OCI-LY7 (cell line): ENCODE data around the gene COL18A1. TPM values are rescaled to one million over a fixed set of nuclear protein-coding genes. Genes with fewer than 3 reads are reported as not detected.

Source experiments
- BruUV-seq: library from RNA; stranded (reverse); fragments of 400-500 nt; replicated peaks from 2 replicates; lab custom pipeline; 2021; lab: Mats Ljungman, UMichigan
- CTCF ChIA-PET: fragments of 300-600 bp; sonication (Branson Sonifier 250); formaldehyde crosslinking; loops from one replicate; lab custom pipeline; 2022; ENCODE audit warnings: antibody characterized with exemption; ENCODE audit not compliant: unreplicated experiment; lab: Charles Lee
- POLR2A ChIA-PET: fragments of 300-600 bp; sonication (Branson Sonifier 250); formaldehyde crosslinking; loops from one replicate; lab custom pipeline; 2022; ENCODE audit warnings: antibody characterized with exemption; lab: Charles Lee
- DNase-seq: peaks from one replicate; pipeline ENCODE4 v3.0.0-alpha.2; 2015; ENCODE audit warnings: low spot score
- H2AFZ ChIP-seq: fragments of 200-600 bp; sonication (generic), shearing (Covaris generic); 2 replicates; pipeline ENCODE4 v1.6.1; 2014; ENCODE audit warnings: mild to moderate bottlenecking, antibody characterized with exemption, low read length, moderate library complexity
- H3K27ac ChIP-seq: fragments of 200-600 bp; sonication (generic); 2 replicates; pipeline ENCODE4 v1.5.1; 2014; ENCODE audit warnings: mixed run types, low read depth, mild to moderate bottlenecking, moderate library complexity, low read length, inconsistent platforms; ENCODE audit not compliant: poor library complexity, severe bottlenecking
- H3K36me3 ChIP-seq: fragments of 200-600 bp; sonication (generic); 2 replicates; pipeline ENCODE4 v1.6.1; 2014; ENCODE audit warnings: mild to moderate bottlenecking, antibody characterized with exemption, low read length, moderate library complexity, mixed read lengths; ENCODE audit not compliant: insufficient read depth
- H3K4me1 ChIP-seq: fragments of 200-600 bp; sonication (generic); 2 replicates; pipeline ENCODE4 v1.5.1; 2014; ENCODE audit warnings: mild to moderate bottlenecking, low read length; ENCODE audit not compliant: insufficient read depth, poor library complexity, severe bottlenecking
- H3K4me2 ChIP-seq: fragments of 200-600 bp; sonication (generic); 2 replicates; pipeline ENCODE4 v1.6.1; 2014; ENCODE audit warnings: mild to moderate bottlenecking, low read length
- H3K4me3 ChIP-seq: fragments of 200-600 bp; sonication (generic); 2 replicates; pipeline ENCODE4 v1.5.1; 2014; ENCODE audit warnings: mild to moderate bottlenecking, low read depth, low read length; ENCODE audit not compliant: poor library complexity, severe bottlenecking
- H3K79me2 ChIP-seq: fragments of 200-600 bp; sonication (generic); 2 replicates; pipeline ENCODE4 v1.6.1; 2016; ENCODE audit warnings: low read depth, mild to moderate bottlenecking, low read length, moderate library complexity, mixed read lengths; ENCODE audit not compliant: insufficient read depth
- H3K9me2 ChIP-seq: fragments of 200-600 bp; sonication (generic); 2 replicates; pipeline ENCODE4 v1.6.1; 2016; ENCODE audit warnings: mild to moderate bottlenecking, low read length, mixed read lengths; ENCODE audit not compliant: insufficient read depth
- H3K9me3 ChIP-seq: fragments of 200-600 bp; sonication (generic); 2 replicates; pipeline ENCODE4 v1.6.1; 2014; ENCODE audit warnings: mild to moderate bottlenecking, mixed run types, low read length, mixed read lengths
- H4K20me1 ChIP-seq: fragments of 200-600 bp; sonication (generic); 2 replicates; pipeline ENCODE4 v1.6.1; 2014; ENCODE audit warnings: mild to moderate bottlenecking, antibody characterized with exemption, low read length, moderate library complexity, mixed read lengths; ENCODE audit not compliant: insufficient read depth
- EZH2phosphoT487 ChIP-seq: fragments of 200-600 bp; sonication (generic); IDR thresholded peaks from 2 replicates; pipeline ENCODE4 v1.6.1; 2018; ENCODE audit warnings: low read depth, borderline replicate concordance, mild to moderate bottlenecking, mixed run types, antibody characterized with exemption, low read length, moderate library complexity, mixed read lengths
- intact Hi-C: fragments of 100-400 bp; cut with micrococcal nuclease; formaldehyde crosslinking; loops from one replicate; pipeline ENCODE4 v1.10.0; 2022; ENCODE audit not compliant: unreplicated experiment
- total RNA-seq, 2 experiments: library from RNA; depleted of rRNA in 1 of 2; stranded (reverse); fragments of >200 nt in 1 of 2; shearing (Covaris generic) in 1 of 2; gene quantifications; 2 replicates each; pipeline ENCODE4 v1.2.3, GENCODE V29; 2014 to 2022
- TF ChIP-seq, protein P1 (sequence below): fragments of 200-600 bp; sonication (generic); conservative IDR thresholded peaks from 2 replicates; pipeline ENCODE4 v1.5.1; 2014; ENCODE audit warnings: mild to moderate bottlenecking, antibody characterized with exemption, low read length, moderate library complexity, mixed read lengths

COL18A1 gene
- total RNA-seq, 2 experiments from 2014 or later: 0.23 to 7.4 TPM

DNA sequence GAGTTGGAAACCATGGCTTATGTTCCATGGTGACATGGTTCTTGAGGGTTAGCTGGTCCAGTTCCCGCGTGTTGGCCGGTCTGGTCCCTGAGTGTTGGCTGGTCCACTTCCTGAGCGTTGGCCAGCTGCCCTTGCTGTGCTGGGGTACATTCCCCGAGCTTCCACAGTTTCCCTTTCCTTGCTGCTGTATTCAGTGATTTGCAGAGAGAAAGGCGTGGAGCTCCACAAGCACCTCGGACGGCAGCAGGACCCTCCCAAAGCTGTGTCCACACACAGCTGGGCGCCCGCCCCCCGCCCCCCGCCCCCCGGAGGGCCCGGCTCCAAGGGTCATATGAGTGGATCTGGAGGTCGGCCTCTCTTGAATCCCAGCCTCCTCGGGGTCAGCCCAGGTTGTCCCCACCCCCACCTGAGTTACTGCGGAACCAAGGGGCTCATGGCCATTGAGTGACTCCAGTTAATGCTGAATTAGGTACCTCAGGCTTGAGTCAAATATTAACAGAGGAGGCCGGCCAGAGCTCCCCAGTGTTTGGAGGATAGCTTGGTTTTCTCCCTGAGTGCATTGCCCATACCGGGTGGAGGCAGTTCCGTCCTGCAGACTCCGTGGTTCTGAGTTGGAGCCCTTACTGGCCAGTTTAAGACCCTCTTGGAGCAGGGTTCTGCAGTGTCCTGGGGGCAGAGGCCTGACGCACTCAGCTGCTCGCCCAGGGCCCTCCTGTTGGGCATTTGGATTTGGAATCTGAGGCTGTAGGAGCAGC lies 18.4 kb downstream of the COL18A1 start:
- no peaks in the 10 kb centered on the region for H3K9me3 ChIP-seq
- no peaks in the 10 kb centered on the region for H3K4me1 ChIP-seq
- H3K9me2 ChIP-seq: no peaks in the 10 kb centered on the region
- ChIA-PET POLR2A (no interaction called here), CTCF (no interaction called here)
- no peaks in the 10 kb centered on the region for H3K79me2 ChIP-seq
- no peak for TF ChIP-seq EZH2phosphoT487
- TF ChIP-seq, protein P1, sequence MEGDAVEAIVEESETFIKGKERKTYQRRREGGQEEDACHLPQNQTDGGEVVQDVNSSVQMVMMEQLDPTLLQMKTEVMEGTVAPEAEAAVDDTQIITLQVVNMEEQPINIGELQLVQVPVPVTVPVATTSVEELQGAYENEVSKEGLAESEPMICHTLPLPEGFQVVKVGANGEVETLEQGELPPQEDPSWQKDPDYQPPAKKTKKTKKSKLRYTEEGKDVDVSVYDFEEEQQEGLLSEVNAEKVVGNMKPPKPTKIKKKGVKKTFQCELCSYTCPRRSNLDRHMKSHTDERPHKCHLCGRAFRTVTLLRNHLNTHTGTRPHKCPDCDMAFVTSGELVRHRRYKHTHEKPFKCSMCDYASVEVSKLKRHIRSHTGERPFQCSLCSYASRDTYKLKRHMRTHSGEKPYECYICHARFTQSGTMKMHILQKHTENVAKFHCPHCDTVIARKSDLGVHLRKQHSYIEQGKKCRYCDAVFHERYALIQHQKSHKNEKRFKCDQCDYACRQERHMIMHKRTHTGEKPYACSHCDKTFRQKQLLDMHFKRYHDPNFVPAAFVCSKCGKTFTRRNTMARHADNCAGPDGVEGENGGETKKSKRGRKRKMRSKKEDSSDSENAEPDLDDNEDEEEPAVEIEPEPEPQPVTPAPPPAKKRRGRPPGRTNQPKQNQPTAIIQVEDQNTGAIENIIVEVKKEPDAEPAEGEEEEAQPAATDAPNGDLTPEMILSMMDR: no peak
- intact Hi-C loops: no loop called here
- no peak for DNase-seq
- BruUV-seq: no TSS peak
- no peak overlapping the region for H3K4me3 ChIP-seq
- H2AFZ ChIP-seq: no peak overlapping the region
- H4K20me1 ChIP-seq: no peaks in the 10 kb centered on the region
- no peak overlapping the region for H3K27ac ChIP-seq
- H3K4me2 ChIP-seq: no peak overlapping the region
- H3K36me3 ChIP-seq: no peaks in the 10 kb centered on the region

- TF ChIP-seq, protein P1: no peak
- TF ChIP-seq EZH2phosphoT487: no peak
- Histone ChIP-seq H3K27ac (no peak overlapping the region), H4K20me1 (no peaks in the 10 kb centered on the region), H3K79me2 (no peaks in the 10 kb centered on the region), H3K9me3 (no peaks in the 10 kb centered on the region), H3K4me2 (no peak overlapping the region), H3K4me1 (no peaks in the 10 kb centered on the region), H3K9me2 (no peaks in the 10 kb centered on the region), H3K36me3 (no peaks in the 10 kb centered on the region), H3K4me3 (no peak overlapping the region), H2AFZ (no peak overlapping the region)
- no peak for DNase-seq
- ChIA-PET CTCF (no interaction called here), POLR2A (no interaction called here)
- no TSS peak for BruUV-seq
- intact Hi-C loops: no loop called here
Measured at GRCh38 chr21:45423968-45424853, 19.2 kb downstream of the COL18A1 start.
